Body of pancreas (tissue), 4 donors: Measurements from ENCODE around the gene TNIK. TPM values are rescaled to one million over a fixed set of nuclear protein-coding genes. Genes with fewer than 3 reads are reported as not detected.

ENCODE experiments used
- ATAC-seq: fragments of 150-250 bp; one replicate; pipeline ENCODE4 v1.9.1; 2016
- DNase-seq, 4 donors: peaks; one replicate each; pipeline ENCODE4 v3.0.0-alpha.2; 2019
- H3K27ac ChIP-seq, 4 donors: fragments of 200-600 bp; sonication (generic); 1 replicate in 3 of 4; 2 replicates in 1 of 4; pipeline versions ENCODE4 v1.5.1 to v1.6.1; 2016 to 2019; ENCODE audit warnings: mild to moderate bottlenecking in 1 of 4, mixed read lengths in 1 of 4, moderate library complexity in 1 of 4
- H3K27me3 ChIP-seq, 2 donors: fragments of 200-600 bp; sonication (generic); one replicate each; pipeline ENCODE4 v1.6.0; 2016; ENCODE audit warnings: mild to moderate bottlenecking in 1 of 2
- H3K36me3 ChIP-seq, 2 donors: fragments of 200-600 bp; sonication (generic); replicated peaks in 1 of 2; 2 replicates each; pipeline ENCODE4 v1.5.1; 2016; ENCODE audit warnings: low read depth in 2 of 2; ENCODE audit not compliant: insufficient read depth in 1 of 2
- H3K4me1 ChIP-seq: fragments of 200-600 bp; sonication (generic); one replicate; pipeline ENCODE4 v1.6.0; 2016
- H3K4me3 ChIP-seq, 2 donors: fragments of 200-600 bp; sonication (generic); 1 replicate in 1 of 2; 2 replicates in 1 of 2; pipeline ENCODE4 v1.5.1; 2016 to 2019
- H3K9me3 ChIP-seq, 3 donors: fragments of 200-600 bp; sonication (generic); 1 replicate in 2 of 3; 2 replicates in 1 of 3; pipeline ENCODE4 v1.5.1; 2016
- POLR2A ChIP-seq, 3 donors: fragments of 450-650 bp; IDR thresholded peaks; one replicate each; pipeline ENCODE4 v1.6.1; 2016; ENCODE audit warnings: antibody characterized with exemption in 3 of 3, mild to moderate bottlenecking in 2 of 3
- WGBS, 2 donors: methylation state at CpG; one replicate each; pipeline ENCODE4 v1.1.5; 2017; 5-methylcytosine and 5-hydroxymethylcytosine counted together
- intact Hi-C: fragments of 100-400 bp; cut with DNase I; formaldehyde crosslinking; loops from one replicate; pipeline ENCODE4 v1.15.1; 2023
- total RNA-seq, 2 donors: library from RNA; depleted of rRNA; stranded (reverse); fragments of >200 nt; gene quantifications; one replicate each; pipeline ENCODE4 v1.1.0, GENCODE V29; 2016
- TF ChIP-seq, protein P1 (sequence below), 7 experiments: fragments of 450-650 bp in 4 of 7; fragments of 200-600 bp in 3 of 7; sonication (generic) in 3 of 7; IDR thresholded peaks; one replicate each; pipeline ENCODE4 v1.5.1; 2016 to 2019; ENCODE audit warnings: antibody characterized with exemption in 7 of 7

Gene TNIK
- total RNA-seq, 2 donors from 2014 or later = 7.6 to 9.6 TPM

DNA sequence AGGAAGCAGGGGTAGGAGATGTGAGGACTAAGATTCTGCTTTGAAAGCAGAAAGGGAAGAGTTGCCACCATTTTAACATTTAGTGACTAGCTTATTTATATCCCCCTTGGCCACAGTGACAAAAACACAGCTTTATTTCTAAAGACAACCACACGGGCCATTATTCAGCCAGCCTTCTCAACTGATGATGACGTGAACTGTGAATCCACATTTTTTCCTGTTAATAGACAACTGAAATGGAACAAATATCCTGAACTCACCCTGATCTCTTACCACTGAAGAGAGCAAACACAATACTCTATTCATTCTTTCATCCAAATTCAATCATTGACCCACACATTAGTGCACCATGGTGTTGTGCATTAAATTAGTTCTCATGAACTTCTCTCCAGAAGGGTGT, 145.1 kb downstream of the TNIK start:
- Histone ChIP-seq H3K4me3 (no peak overlapping the region), H3K27me3 (no peaks in the 10 kb centered on the region), H3K36me3 (no peaks in the 10 kb centered on the region), H3K27ac (peak overlapping the region in 3 of 4 donors; percentile 16 to 68 (median 21)), H3K9me3 (no peaks in the 10 kb centered on the region), H3K4me1 (no peaks in the 10 kb centered on the region)
- WGBS, 2 donors = 64 to 66% methylated on average over 2 of the region's 2 CpGs
- intact Hi-C loops = no loop called here
- DNase-seq = no peak
- TF ChIP-seq POLR2A (IDR thresholded peaks at IDR 0.05) = no peak
- TF ChIP-seq, protein P1, sequence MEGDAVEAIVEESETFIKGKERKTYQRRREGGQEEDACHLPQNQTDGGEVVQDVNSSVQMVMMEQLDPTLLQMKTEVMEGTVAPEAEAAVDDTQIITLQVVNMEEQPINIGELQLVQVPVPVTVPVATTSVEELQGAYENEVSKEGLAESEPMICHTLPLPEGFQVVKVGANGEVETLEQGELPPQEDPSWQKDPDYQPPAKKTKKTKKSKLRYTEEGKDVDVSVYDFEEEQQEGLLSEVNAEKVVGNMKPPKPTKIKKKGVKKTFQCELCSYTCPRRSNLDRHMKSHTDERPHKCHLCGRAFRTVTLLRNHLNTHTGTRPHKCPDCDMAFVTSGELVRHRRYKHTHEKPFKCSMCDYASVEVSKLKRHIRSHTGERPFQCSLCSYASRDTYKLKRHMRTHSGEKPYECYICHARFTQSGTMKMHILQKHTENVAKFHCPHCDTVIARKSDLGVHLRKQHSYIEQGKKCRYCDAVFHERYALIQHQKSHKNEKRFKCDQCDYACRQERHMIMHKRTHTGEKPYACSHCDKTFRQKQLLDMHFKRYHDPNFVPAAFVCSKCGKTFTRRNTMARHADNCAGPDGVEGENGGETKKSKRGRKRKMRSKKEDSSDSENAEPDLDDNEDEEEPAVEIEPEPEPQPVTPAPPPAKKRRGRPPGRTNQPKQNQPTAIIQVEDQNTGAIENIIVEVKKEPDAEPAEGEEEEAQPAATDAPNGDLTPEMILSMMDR (IDR thresholded peaks at IDR 0.05) = no peak
- ATAC-seq = peak; percentile 52

DNA sequence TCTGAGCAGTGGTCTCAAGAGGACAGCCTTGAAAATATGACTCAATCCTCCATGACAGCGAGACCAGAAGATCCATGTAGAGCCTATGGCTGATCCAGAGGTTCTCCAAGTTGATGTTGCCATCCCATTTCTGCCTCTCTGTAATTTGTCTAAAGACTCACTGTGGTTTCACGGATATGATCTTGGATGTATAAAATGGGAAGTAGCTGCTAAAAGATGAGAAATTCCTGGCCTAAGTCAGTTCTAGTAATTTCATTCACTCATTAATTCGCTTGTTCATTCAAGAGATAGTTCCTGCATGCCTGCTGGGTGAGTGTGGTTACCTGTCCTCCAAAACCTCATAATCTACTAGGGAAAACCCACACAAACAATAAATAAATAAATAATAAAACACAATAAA, 145.9 kb downstream of the TNIK start:
- H3K4me1 ChIP-seq = no peaks in the 10 kb centered on the region
- ATAC-seq = no peak
- H3K9me3 ChIP-seq = no peaks in the 10 kb centered on the region
- intact Hi-C loops = no loop called here
- no peaks in the 10 kb centered on the region for H3K27me3 ChIP-seq
- WGBS, 2 donors = 92 to 94% methylated on average over 3 of the region's 3 CpGs
- DNase-seq = no peak
- H3K36me3 ChIP-seq = no peaks in the 10 kb centered on the region
- peak overlapping the region in 1 of 4 donors; percentile 68 for H3K27ac ChIP-seq
- no peak overlapping the region for H3K4me3 ChIP-seq
- TF ChIP-seq, protein P1 (IDR thresholded peaks at IDR 0.05) = no peak
- no peak for TF ChIP-seq POLR2A (IDR thresholded peaks at IDR 0.05)

GRCh38 chr3:171313702-171314101, 146.5 kb downstream of the TNIK start:
- Histone ChIP-seq H3K9me3 (no peaks in the 10 kb centered on the region), H3K36me3 (no peaks in the 10 kb centered on the region), H3K27ac (no peak overlapping the region), H3K27me3 (no peaks in the 10 kb centered on the region), H3K4me1 (no peaks in the 10 kb centered on the region), H3K4me3 (no peak overlapping the region)
- intact Hi-C loops = no loop called here
- TF ChIP-seq, protein P1 (IDR thresholded peaks at IDR 0.05) = no peak
- no peak for TF ChIP-seq POLR2A (IDR thresholded peaks at IDR 0.05)
- DNase-seq (no peak), ATAC-seq (no peak)
- WGBS, 2 donors = 91 to 93% methylated on average over 7 of the region's 7 CpGs

DNA sequence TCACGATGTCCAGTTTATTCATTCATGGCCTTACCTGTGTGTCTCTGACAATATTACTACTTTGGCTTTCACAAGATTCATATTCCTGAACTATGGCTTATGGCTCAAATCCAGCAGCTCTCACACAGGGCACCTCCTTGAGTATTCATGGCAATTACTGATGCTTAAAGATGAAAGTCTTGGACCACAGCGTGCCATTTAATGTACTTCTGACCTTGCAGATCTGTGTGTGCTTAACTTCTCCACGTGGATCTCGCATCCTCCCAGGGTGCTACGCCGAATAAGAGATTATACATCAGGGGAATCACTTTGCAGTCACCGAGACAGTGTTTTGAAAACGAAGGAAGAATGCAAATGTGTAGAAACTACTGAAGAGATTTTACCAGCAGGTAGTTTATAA, 147.5 kb downstream of the TNIK start:
- ATAC-seq (no peak), DNase-seq (no peak)
- intact Hi-C loops = no loop called here
- WGBS, 2 donors = 92% methylated on average over 8 of the region's 8 CpGs
- Histone ChIP-seq H3K4me1 (no peaks in the 10 kb centered on the region), H3K27ac (no peak overlapping the region), H3K4me3 (no peak overlapping the region), H3K36me3 (no peaks in the 10 kb centered on the region), H3K27me3 (no peaks in the 10 kb centered on the region), H3K9me3 (no peaks in the 10 kb centered on the region)
- no peak for TF ChIP-seq POLR2A (IDR thresholded peaks at IDR 0.05)
- TF ChIP-seq, protein P1 (IDR thresholded peaks at IDR 0.05) = no peak

GRCh38 chr3:171311784-171312183, 148.4 kb downstream of the TNIK start:
- Histone ChIP-seq H3K4me3 (no peak overlapping the region), H3K27me3 (no peaks in the 10 kb centered on the region), H3K27ac (no peak overlapping the region), H3K36me3 (no peaks in the 10 kb centered on the region), H3K4me1 (no peaks in the 10 kb centered on the region), H3K9me3 (no peaks in the 10 kb centered on the region)
- WGBS, 2 donors = 50 to 80% methylated on average over 6 of the region's 6 CpGs
- ATAC-seq (no peak), DNase-seq (no peak)
- TF ChIP-seq, protein P1 (IDR thresholded peaks at IDR 0.05) = no peak
- no peak for TF ChIP-seq POLR2A (IDR thresholded peaks at IDR 0.05)
- intact Hi-C loops = no loop called here
